Occipital lobe (tissue), 2 donors: ENCODE measurements around the gene CCDC33. TPM values are rescaled to one million over a fixed set of nuclear protein-coding genes. Genes with fewer than 3 reads are reported as not detected.

ENCODE experiments used
- DNase-seq: peaks from one replicate; lab custom pipeline; 2025; lab: John Stamatoyannopoulos, UW
- total RNA-seq: library from RNA; depleted of rRNA; stranded (reverse); fragments of >200 nt; gene quantifications from one replicate; pipeline ENCODE4 v1.2.3, GENCODE V29; 2014

Gene CCDC33
- total RNA-seq, 1 donor from 2014 or later, result not detected

DNA sequence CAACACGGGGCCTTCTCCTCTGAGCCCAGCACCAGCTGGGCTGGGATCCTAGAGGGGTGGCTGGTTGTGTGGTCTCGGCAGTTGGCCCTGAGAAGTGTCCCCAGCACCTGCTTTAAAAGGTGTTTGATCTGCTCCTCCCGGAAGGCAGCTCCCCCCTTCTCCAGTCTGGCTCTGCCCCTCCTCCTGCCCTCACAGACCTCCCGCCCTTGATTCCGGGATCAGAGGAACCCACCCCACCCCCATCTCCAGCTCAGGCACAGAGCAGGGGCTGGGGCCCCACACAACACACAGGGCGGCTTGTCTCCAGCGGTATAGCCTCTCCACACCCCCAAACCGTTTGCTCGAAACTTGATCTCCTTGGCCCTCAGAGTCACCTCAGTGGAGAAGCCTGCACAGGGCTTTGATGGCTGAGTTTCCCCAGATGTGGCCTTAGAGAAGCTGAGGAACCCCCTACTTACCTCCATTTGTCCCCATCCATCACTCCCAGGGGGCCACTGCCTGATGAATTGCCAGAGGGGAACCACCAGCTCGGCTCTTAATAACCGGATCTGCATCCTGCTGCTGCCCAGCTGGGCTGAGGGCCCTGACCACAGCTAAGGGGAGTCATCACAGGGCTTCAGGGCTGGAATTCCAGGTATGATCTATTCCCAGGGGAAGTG, 27.1 kb upstream of the CCDC33 start:
- no peak for DNase-seq

DNA sequence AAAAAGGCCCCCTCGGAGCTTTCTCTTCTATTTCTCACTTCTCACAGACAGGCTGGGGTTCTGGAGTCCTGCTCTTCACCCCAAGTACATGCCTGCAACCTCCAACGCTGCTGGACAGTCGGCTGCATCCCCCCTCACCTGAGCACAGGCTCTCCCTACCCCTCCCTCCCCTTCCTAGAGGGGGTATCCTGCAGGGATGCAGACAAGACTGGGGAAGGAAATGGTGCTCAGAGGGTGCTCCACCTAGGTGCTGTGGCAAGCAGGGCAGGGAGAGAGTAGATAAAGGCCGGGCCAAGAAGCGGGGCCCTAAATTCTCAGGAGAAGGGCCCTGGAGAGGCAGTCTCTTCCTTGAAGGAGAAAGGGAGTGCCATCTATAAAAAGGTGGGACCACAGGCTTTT, 26.6 kb upstream of the CCDC33 start:
- no peak for DNase-seq

DNA sequence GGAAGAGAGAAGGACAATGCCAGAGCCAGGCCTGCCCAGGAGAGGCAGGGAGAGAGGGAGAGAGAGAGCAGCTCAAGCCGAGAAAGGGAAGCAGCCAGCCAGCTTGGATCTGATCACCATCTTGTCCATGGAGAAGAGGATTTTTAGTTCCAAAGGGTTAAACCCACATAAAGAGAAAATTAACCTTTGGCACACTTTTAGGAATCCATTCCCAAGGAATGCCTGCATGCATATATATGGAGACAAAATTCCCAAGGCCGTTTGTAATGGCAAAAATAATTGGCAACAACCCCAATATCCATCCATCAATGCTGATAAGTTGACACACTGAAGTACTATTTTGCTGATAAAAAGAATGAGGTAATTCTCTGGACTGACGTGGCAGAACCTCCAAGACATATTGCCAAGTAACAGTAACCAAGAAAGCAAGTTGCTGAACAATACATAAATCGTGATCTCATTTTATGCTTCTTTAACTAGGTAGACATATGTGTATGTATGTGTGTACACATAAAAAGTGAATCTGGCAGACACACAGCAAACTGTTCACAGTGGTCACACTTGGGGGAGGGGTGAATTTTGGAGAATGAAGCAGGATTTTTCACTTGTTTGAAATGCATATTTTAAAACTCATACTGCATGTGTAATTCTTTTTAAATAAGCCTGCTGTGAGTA, 26.0 kb upstream of the CCDC33 start:
- DNase-seq, result no peak

DNA sequence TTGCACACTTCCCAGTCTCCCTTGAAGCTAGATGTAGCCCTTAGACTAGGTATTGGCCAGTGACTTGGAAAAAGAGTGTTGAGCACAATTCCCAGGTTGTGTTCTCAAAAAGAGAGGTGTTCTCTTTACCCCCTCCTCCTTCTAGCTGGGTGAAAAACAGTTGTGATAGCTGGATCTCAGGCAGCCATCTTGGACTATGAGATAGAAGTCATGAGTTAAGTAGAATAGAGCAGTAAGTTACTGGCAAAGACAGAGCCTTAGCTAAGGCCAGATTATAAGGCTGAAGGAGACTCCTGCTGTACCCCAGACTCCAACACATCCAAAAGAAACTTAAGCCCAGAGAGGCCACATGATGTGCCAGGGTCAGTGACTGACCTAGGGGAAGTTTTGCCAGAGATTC, 25.4 kb upstream of the CCDC33 start:
- DNase-seq, result no peak

DNA sequence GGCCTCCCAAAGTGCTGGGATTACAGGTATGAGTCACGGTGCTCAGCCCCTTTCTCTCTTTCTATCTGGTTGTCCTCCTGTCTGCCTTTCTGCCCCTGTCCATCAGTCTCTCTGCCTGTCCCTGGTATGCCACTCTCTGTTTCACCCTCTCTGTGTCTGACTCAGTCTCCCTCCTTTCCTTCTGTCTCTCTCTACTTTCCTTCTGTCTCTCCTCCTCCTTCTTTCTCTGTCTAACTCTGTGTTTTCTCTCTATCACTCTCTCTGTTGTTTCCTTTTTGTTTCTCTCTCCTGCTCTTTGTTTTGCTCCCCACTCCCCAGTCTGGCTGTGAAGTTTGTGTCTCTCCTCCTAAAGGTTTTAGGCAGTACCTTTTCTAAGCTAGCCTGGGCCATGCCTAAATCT, 24.5 kb upstream of the CCDC33 start:
- no peak for DNase-seq

DNA sequence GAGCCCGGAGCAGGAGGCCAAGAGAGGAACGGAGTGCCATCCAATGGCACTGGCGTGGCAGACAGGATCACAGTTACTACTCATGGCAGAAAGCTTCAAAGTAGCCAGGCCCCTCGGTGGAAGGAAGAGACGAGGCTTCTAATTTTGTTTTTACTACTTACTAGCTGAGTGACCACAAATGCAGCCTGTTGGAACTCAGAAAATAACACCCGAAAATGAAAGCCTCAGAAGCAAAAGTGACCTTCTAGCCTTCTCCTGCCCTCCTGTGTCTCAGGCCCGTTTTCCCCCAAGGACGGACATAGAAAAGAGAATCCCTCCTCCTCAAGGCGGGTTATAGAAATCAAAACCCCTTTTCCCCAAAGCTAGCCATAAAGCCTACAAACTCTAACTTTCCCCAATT, 23.6 kb upstream of the CCDC33 start:
- DNase-seq, result no peak

DNA sequence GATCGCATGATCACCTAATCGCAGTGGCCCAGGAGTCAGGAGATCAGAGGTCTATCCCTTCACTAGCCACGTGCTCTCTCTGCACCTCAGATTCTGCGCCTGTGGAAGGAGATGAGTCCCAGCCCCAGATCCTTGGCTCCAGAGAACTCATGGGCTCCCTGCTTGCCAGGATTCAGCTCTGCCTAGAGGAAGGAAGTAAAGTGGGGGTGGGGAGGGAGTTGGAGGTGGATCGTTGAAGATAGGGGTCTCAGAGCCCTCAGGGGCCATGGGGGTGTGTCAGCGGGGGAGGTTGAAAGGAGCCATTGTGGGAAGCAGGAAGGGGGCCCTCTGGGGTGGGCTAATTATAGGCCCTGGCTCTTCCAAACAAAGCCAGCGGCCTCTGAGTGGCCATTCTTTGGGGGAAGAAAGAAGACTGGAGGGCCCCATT, 22.3 kb upstream of the CCDC33 start:
- DNase-seq, result no peak

DNA sequence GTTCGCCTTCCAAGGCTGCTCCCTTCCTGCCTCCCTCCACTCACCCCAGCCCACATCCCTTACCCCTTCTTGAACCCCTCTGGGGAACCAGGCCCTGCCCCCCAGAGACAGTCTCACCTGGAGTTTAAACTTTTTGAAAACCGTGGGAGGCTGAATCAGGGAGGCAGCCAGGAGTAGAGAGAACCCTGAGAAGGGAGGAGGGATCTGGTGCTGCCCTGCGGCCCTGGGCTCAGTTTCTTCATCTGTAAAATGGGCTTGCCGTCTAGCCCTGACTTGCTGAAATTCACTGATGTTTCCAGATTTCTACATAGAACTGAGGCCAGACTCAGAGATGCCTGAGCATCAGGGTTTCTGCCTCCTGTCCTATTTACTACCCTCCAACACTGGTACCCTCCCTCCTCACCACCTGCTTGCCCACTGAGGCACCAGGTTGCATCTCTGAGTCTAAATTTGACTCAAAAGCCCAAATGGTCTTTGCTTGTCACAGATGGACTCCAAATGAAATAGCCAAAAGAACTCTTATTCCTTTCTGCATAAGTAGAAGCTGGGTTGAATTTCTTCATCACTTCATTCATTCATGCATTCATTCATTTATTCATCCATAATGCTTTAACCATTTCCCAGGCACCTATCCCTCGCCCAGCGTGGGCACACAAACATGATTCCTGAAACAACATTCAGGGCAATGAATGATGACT, 21.7 kb upstream of the CCDC33 start:
- DNase-seq, result no peak

DNA sequence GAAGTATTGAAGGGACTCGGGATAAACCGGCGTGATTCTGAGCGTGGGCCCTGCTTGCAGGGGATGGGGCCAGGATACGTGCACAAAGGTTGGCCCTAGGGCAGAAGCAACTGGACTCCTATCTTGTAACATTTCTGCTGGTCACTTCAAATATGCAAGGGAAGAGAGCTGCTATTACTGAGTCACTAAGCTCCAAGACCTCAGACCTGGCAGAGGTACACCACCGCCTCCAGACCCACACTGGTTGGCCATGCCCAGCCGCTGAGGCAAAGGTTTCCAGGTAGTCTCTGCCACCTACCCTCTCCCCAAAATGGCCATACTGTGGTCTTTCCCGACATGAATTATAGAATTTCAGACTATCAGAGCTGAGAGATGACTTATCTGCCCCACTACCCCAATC, 20.2 kb upstream of the CCDC33 start:
- DNase-seq, result no peak

DNA sequence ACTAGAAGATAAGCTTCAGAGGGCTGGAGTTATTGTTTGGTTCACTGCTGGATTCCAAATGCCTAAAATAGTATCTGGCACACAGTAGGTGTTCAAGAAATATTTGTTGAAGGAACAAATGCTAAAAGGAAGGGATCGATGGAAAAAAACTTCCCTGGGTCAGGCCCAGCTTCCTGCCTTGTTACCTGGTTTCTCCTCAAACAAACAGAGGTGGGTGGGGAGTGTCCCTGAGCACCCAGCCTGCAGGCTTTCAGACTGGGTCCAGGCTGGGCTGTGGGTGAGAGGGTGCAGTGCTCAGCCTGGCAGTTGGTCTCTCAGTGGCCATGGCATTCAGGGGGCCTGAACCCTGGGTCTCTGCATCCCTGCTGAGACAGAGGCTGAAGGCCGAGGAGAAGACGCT, 19.2 kb upstream of the CCDC33 start:
- DNase-seq, result no peak

DNA sequence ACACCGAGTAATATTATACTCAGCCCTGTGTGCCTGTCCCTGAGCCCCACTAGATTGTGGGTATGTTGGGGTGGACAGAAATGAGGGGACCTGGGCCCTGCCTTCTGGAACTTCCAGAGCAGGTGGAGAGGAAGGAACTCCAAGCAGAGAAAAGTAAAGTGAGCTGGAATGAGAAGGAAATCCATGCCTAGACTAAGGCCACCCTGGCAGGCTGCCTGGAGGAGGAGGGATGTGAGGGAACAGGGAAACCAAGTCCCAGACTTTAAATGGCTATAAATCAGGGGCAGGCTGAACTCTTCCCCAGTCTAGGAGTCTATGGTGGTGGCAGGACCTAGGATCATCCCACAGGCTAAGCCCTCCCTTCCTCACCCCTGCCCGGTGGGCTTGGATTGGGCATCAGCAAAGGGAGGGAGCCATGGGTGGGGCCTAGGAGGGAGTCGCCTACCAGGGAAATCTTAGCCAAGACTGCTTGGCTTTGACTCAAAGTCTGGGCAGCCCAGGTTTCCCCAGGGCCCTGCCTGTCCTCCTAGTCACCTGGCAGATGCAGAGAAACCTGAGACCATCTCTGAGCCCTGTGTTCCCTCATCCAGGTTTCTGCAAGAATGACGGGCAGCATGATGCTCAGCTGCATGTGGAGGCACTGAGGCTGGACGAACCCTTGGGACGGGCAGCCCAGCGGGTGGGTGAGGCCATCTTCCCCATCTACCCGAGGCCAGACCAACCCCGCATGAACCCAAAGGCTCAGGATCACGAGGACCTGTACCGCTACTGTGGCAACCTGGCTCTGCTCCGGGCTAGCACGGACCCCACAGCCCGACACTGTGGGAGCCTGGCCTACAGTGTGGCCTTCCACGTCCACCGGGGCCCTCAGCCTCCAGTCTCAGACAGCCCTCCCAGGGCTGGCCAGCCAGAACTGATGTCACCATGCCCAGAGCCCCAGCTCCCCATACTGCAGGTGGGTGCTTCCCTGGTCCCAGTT, 17.9 kb upstream of the CCDC33 start:
- DNase-seq, result no peak

DNA sequence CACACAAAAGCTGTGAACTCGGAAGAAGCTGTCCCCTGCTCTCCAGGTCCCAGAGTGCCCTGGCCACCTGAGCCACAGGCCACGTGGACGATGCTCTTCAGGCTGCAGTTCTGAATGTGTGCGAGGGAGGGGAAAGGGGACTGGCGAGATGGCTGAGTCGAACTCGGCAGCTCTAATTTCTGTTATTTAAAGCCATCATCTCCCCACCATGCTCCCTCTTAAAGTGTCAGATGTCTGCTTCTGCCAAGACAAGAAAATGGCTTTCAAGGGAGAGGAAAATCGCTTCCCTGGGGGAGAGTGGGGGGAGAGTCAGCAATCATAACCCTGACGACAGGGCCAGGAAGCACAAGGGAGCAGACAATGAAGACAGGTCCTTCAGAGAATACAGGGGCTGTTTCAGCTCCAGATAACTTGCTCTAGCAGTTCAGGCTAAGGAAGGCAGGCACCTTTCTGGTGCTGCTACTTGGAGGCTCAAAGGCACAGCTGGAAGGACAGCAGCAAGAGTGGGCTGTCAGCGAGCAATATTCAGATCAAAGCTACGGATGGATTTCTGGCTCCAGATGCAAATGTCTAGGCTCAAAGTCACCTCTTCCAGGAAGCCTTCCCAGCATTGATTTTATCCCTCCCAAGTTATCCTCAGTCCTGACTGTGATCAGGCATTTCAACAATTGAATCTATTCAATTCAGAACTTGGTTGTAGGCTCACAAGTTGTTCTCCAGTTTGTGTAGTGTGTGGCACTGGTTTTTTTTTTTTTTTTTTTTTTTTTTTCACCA, 15.5 kb upstream of the CCDC33 start:
- no peak for DNase-seq

DNA sequence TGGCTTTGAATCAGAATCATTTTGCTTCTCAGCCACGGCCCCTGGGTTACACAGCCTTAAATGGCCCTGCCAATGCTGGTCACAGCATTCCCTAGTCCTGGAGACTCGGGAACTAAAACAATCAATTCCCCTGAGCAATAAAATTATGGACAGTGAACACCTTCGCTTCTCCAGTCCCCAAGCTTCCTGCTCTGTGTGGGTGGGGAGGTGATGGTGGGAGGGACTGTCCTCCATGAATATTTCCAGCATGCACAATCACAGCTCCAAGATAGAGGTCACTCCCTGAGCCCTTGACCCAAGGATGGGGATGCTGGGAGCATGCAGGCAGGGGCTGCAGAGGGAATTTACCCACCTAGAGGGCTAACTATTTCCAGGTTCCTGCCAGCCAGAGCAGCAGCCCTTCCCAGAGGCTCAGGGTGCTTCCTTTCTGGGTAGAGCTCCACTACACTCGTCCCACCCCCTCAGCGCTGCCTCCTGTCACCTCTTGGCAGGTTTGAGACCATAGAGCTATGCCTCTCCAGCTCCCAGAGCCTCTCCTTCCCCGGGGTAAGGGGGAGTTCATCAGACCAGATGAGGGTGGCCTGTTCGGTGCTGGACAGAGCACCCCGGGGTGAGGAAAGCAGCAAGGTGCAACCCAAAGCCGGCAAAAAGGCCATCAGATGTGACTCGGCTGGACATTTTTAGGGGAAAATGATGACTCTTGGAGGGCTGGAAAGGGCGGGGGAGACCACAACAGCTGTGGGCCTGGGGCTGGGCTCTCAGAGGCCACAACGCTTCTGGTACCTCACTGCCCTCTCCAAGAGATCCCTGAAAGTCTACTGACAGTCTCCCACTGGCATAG, 14.5 kb upstream of the CCDC33 start:
- no peak for DNase-seq

DNA sequence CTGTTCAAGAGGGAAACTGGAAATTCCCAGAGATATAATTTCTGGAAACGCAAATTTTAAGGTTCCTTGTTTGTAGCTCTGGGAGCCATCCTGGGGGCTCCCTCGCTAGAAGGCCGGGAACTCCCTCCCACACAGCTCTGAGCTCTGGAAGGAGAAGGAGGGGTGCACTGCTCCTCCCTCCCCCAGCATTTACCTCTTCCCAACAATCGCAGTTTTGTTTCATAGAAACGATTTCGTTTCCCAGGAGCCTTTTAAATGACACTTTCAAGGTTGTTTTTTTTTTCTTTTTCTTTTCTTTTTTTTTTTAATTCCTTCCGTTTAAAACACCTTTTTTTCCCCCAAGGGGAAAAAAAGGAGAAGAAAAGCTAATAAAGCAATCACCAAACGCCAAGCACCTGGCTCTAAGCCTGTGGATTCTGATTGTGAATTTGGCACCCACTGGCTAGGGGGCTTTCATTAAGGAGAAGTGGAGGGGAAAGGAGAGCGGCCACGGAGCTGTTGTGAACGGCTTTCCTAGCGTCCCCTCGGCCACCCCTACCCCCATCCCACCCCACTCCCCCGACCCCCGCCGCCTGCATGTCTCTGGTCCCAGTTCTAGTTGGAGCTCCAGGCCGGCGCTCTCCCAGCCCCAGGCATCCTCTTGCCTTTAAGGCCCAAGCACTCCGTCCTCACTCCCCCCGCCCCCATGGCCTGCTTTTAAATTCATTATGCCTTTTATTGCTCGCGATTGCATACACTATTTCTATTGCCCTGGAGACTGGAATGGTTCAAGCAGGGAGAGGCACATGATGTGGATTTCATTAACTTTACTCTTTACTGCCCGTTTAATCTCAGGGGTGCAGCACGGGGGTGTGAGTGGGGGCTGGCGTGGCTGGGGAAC, 13.6 kb upstream of the CCDC33 start:
- DNase-seq, result no peak

DNA sequence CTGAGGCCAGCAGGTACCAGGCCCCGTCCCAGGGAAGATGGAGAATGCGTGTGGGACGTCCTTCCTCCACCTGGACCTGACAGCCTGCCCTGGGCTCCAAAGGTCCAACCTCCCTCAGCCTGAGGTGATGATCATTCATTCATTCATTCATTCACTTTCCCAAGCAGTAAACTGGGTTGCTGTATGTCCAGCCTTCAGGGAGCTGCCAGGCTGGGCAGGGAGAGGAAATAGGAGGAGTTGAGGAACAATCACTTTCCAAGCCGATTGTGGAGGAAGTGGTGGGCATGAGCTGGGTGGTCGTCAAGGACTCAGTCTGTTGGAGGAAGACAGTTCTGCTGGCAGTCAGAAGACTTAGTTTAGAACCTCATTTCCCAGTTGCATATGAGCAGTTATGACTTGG, 10.2 kb upstream of the CCDC33 start:
- no peak for DNase-seq

DNA sequence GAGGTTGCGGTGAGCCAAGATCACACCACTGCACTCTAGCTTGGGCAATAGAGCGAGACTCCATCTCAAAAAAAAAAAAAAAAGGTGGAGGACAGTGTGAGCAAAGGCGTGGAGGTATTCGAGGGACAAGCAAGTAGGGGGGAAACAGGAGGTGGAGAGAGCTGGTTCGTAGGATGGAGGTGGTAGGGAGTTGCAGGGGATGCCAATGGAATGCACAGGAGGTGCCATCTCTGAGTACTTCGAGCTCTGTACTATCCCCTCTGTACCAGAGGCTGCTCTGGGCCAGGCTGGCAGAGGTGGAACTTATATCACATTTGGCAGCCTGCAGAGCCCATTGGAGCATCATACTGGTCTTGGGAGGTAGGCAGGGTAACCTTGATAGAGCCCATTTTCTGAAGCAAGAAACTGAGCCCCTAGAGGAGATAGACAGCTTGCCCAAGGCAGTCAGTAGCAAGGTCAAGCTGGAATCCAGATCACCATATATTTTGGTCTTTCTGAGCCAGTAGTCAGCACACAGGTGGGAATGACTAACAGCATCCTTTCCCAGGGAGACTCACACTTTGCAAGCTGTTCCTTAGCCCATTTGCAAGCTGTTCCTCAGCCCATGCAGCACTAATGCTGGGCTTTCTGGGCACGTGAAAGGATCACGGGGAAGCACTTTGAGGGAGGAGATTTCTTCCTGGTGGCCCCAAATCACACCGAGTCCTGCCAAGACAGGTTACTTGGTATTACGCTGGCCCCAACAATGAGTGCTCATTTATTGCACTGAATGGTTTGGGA, 9.2 kb upstream of the CCDC33 start:
- DNase-seq, result peak; percentile 69

DNA sequence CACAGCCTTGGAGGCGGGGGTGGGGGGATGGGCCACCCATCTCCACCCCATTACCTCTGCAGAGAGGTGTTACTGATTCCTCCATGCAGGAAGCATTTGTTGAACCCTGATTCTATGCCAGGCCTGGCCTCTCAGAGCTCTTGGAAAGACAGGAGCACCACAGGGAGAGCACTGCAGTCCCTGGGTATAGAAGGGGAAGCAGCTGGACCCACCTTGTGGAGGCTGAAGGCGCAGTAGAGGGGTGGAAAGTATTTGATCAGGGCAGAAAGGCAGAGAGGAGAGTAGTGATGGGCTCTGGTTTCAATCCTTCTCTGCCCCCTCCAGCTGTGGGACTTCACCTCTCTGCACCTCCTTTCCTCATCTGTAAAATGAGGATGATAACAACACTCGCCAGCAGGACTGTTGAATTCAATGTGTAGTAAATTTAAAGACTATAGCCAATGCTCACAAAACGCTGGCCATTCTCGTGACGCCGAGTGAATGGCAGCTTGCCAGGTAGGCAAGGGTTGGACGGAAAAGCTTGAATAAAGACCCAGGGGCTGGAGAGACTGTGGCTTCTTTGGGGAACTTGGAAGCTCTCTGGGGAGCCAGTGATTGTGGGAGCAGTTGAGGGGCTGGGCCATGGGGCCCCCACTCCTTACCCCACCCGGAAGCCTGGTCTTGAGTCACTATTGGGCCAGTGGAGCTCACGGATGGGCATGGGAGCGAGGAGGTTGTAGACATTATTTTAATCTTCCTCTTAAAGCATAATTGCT, 8.0 kb upstream of the CCDC33 start:
- DNase-seq, result no peak

DNA sequence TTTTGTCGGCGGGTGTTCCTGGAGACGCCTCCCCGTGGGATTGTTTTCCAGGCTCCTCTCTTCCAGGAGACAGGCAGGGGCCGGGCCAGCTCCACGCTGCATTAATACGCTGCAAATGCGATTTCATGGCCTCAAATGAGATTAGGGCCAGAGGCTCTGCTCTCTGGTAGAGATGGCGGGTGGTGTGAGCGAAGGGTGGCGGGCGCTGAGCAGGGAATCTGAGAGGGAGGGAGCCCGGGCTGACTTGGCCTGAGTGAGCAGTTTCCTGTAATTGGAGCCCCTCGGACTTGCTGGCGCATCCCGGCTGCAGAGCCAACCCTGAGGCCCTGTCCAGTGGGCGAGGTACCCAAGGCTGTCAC, 7.4 kb upstream of the CCDC33 start:
- no peak for DNase-seq
